ENCODE measurements around the gene DPH1.

DPH1 gene

DNA sequence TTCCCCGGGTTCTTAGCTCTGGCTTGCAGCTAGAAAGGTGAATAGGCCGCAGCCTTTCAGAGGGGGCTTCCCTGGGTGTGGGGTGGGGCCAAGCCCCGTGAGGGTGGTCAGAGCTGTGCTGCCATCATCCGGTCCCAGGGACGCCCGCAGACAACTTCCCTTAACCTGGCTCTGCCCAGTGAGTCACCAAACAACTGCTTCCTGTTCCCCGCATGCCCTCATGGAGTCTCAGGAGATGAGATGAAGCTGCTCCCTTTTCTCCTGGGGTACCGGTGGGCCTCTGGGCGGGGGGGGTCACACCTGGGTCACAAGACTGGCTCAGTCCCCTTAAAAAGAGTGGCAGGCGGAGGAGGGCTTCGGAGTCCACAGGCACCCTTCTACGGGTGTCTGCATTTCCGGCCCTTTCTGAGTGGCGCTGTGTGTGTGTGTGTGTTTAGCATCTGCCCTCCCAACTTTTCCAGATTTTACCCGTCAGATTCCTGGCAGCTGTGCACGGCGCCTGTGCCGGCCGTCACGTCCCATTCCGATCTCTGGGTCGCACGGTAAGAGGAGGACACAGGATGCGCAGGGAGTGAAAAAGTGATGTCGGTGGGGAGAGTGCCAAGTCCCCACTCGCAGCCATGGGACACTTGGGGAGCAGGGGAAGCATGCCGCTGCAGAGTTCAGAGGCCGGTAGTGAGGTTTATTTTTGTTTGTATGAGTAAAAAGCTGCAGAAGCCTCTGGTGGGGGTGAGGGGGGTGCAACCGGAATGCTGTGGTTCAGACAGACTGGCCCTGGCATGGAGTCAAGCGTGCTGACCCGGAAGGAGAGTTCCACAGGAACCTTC lies 41.7 kb downstream of the DPH1 start:
- TF ChIP-seq, protein P1, sequence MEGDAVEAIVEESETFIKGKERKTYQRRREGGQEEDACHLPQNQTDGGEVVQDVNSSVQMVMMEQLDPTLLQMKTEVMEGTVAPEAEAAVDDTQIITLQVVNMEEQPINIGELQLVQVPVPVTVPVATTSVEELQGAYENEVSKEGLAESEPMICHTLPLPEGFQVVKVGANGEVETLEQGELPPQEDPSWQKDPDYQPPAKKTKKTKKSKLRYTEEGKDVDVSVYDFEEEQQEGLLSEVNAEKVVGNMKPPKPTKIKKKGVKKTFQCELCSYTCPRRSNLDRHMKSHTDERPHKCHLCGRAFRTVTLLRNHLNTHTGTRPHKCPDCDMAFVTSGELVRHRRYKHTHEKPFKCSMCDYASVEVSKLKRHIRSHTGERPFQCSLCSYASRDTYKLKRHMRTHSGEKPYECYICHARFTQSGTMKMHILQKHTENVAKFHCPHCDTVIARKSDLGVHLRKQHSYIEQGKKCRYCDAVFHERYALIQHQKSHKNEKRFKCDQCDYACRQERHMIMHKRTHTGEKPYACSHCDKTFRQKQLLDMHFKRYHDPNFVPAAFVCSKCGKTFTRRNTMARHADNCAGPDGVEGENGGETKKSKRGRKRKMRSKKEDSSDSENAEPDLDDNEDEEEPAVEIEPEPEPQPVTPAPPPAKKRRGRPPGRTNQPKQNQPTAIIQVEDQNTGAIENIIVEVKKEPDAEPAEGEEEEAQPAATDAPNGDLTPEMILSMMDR (IDR thresholded peaks at IDR 0.05): no peak

- TF ChIP-seq, protein P1 (IDR thresholded peaks at IDR 0.05): no peak
These were observed 45.0 kb downstream of the DPH1 start for GRCh38 chr17:2074919-2075318.

DNA sequence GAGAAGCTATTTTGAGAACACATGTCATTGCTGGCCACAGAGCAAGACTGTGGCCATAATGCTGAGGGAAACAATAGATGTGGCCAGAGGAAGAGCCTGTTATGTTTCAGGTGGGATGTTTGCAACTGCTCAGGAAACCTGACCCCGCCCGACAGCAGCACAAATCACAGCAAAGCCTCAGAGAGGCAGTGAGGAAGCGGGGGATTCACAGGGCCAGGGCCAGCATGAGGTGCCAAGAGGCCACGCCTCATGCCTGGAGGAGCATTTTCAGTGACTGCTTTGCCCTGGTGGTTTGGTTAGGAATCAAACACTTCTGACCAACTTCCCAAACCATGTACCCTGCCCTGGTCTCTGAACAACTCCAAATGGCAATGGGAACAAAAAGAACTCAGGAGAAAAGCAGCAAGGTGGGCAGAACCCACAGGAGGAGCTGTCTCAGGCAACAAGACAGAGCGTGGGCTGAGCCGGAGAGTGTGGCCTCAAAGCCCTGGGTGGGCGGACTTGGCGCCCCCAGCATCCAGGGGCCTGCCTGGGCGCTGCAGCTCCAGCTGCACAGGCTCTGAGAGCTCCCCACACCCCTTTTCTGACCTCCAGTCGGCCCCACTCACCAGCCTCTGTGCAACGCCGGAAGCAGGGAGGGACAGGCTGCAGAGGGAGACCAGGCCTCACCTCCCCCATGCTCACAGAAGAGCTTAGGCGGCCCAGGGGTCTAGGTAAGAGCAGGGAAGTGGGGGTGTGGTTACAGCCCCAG lies 45.6 kb downstream of the DPH1 start:
- TF ChIP-seq, protein P1 (IDR thresholded peaks at IDR 0.05): no peak

DNA sequence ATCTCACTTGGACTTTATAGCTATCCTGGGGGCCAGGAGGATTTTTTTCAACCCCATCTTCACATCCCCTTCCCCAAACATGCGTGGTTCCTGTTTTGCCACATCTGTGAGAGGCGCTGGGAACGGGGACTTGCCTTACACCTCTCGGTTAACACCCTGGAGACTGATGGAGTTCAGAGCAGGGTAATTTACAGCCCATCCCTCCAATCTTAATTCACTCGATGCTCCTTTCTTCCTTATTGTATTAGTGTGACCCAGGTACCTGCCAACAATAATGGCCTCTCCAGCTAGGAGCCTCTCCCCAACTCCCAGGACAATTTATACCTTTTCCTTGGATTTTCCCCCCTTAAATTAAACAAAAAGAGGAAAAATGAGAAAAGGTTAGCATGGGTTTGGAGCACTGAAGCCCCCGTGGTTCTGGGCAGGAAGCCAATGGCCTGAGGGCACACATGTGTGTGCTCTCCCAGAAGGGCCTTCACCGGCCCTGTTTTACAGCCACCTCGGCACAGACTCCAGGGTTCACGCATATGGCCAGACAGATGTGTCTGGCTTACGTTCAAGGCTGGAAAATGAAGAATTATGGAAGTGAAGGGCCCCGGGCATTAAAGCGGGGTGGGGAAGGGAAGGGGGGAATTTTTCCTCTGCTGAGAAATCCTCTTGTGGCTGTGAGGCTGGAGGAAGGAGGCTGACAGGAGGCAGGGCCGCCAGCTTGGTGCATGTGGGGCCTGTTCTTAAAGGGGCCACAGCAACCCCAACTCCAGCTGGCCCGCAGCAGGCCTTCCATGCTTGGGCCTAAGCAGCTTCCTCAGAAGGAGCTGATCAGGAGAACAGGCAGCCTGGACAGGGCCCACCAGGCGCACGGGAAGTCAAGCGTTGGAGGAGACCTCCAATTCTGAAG lies 46.4 kb downstream of the DPH1 start:
- TF ChIP-seq, protein P1 (IDR thresholded peaks at IDR 0.05): no peak

GRCh38 chr17:2077040-2077439 lies 47.1 kb downstream of the DPH1 start:
- TF ChIP-seq, protein P1 (IDR thresholded peaks at IDR 0.05): no peak

DNA sequence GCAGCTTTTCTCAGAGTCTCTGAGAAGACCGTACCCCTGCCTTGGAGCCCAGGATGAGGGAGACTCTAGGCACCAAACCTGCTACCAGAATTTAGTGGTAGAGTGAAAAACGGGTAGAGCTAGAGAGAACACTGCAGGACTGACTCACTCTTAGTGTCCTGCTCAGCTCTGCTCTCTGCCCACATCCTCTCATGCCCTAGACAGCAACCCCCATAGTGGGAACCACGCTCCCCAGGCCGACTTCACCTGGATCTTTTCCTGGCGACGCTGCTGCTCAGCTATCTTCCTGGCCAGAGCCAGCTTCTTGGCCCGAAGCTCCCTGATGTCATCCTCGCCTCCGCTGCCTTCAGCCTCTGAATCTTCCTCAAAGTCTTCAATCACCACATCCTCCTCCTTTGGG lies 51.6 kb downstream of the DPH1 start:
- TF ChIP-seq, protein P1 (IDR thresholded peaks at IDR 0.05): no peak
